Right atrium auricular region (tissue), 2 donors: ENCODE results near the gene CCDC194. TPM values are rescaled to one million over a fixed set of nuclear protein-coding genes. Genes with fewer than 3 reads are reported as not detected.

ENCODE experiments used
- DNase-seq: peaks from one replicate; pipeline ENCODE4 v3.0.0-alpha.2; 2019; ENCODE audit warnings: low spot score
- H3K27ac ChIP-seq, 2 donors: fragments of 200-600 bp; sonication (generic); 1 replicate in 1 of 2; 2 replicates in 1 of 2; pipeline ENCODE4 v1.5.1; 2016 to 2019
- H3K27me3 ChIP-seq, 2 donors: fragments of 200-600 bp; sonication (generic); one replicate each; pipeline versions ENCODE4 v1.5.1 to v1.6.0; 2017 to 2019
- H3K36me3 ChIP-seq: fragments of 200-600 bp; sonication (generic); one replicate; pipeline ENCODE4 v1.5.1; 2016
- H3K4me1 ChIP-seq, 2 donors: fragments of 200-600 bp; sonication (generic); one replicate each; pipeline versions ENCODE4 v1.5.1 to v1.6.0; 2017 to 2019
- H3K4me3 ChIP-seq, 2 donors: fragments of 200-600 bp; sonication (generic); 1 replicate in 1 of 2; 2 replicates in 1 of 2; pipeline ENCODE4 v1.5.1; 2017 to 2019; ENCODE audit warnings: mild to moderate bottlenecking in 1 of 2, moderate library complexity in 1 of 2
- H3K9me3 ChIP-seq, 2 donors: fragments of 200-600 bp; sonication (generic); one replicate each; pipeline ENCODE4 v1.5.1; 2019
- CTCF ChIP-seq, 2 donors: fragments of 200-600 bp; sonication (generic); IDR thresholded peaks; one replicate each; pipeline ENCODE4 v1.5.1; 2019; ENCODE audit warnings: antibody characterized with exemption in 2 of 2
- total RNA-seq, 2 donors: library from RNA; depleted of rRNA; stranded (reverse); fragments of >200 nt; gene quantifications; one replicate each; pipeline ENCODE4 v1.1.0, GENCODE V29; 2016

CCDC194 gene
- total RNA-seq, result not detected

- Histone ChIP-seq H3K27me3 (no peaks in the 10 kb centered on the region), H3K27ac (no peak within 1 kb of the TSS), H3K4me3 (no peak within 1 kb of the TSS), H3K4me1 (peaks cover 0 to 29% of the 10 kb centered on the region in 2 donors), H3K36me3 (no peaks in the 10 kb centered on the region), H3K9me3 (peaks cover 0 to 8% of the 10 kb centered on the region in 2 donors)
- DNase-seq, result no peak
- no peak for TF ChIP-seq CTCF (IDR thresholded peaks at IDR 0.05)
These were observed at the start of gene CCDC194 for GRCh38 chr19:17393914-17394313. Gene CCDC194 (minus strand): TSS chr19:17394196. CDS start chr19:17394158, 38 bp downstream.

GRCh38 chr19:17441241-17442021 lies 47.4 kb upstream of the CCDC194 start:
- DNase-seq, result no peak
- Histone ChIP-seq H3K27ac (no peak overlapping the region), H3K27me3 (no peaks in the 10 kb centered on the region), H3K9me3 (no peaks in the 10 kb centered on the region), H3K4me1 (no peaks in the 10 kb centered on the region), H3K4me3 (no peak overlapping the region), H3K36me3 (no peaks in the 10 kb centered on the region)
- peak; percentile 34 to 45 for TF ChIP-seq CTCF (IDR thresholded peaks at IDR 0.05)

GRCh38 chr19:17436874-17437267 lies 42.9 kb upstream of the CCDC194 start:
- DNase-seq, result no peak
- Histone ChIP-seq H3K4me1 (no peaks in the 10 kb centered on the region), H3K4me3 (no peak overlapping the region), H3K27me3 (no peaks in the 10 kb centered on the region), H3K36me3 (no peaks in the 10 kb centered on the region), H3K9me3 (no peaks in the 10 kb centered on the region), H3K27ac (no peak overlapping the region)
- TF ChIP-seq CTCF (IDR thresholded peaks at IDR 0.05), result no peak

- Histone ChIP-seq H3K36me3 (no peaks in the 10 kb centered on the region), H3K27me3 (no peaks in the 10 kb centered on the region), H3K4me3 (no peak overlapping the region), H3K9me3 (no peaks in the 10 kb centered on the region), H3K4me1 (no peaks in the 10 kb centered on the region), H3K27ac (no peak overlapping the region)
- TF ChIP-seq CTCF (IDR thresholded peaks at IDR 0.05), result no peak
- DNase-seq, result no peak
These were observed 42.3 kb upstream of the CCDC194 start for GRCh38 chr19:17436094-17436873.

GRCh38 chr19:17435218-17435617 lies 41.2 kb upstream of the CCDC194 start:
- no peaks in the 10 kb centered on the region for H3K27me3 ChIP-seq

More at GRCh38 chr19:17435218-17435617, 41.2 kb upstream of the CCDC194 start:
- H3K4me3 ChIP-seq, result no peak overlapping the region
- no peak for DNase-seq
- H3K4me1 ChIP-seq, result no peaks in the 10 kb centered on the region
- H3K9me3 ChIP-seq, result no peaks in the 10 kb centered on the region
- no peak for TF ChIP-seq CTCF (IDR thresholded peaks at IDR 0.05)
- no peak overlapping the region for H3K27ac ChIP-seq
- H3K36me3 ChIP-seq, result no peaks in the 10 kb centered on the region
